Natural killer cell treated with Interleukin-12 subunit alpha and Interleukin-12 subunit beta and Interleukin-15 and Interleukin-18, amount 100 ng/mL, for 72 hours (primary cell): Measurements from ENCODE around the gene ACTN2. TPM values are rescaled to one million over a fixed set of nuclear protein-coding genes. Genes with fewer than 3 reads are reported as not detected.

Experiments
- ATAC-seq, 2 donors: fragments of 150-1000 bp; cut with Tn5 transposase in 1 of 2; sonication (Bioruptor Pico), chemical (Tn5 transposase) in 1 of 2; 2 replicates each; pipeline ENCODE4 v1.10.0; 2021
- DNase-seq: peaks from one replicate; pipeline ENCODE4 v3.0.0; 2022; ENCODE audit warnings: low spot score
- H3K27ac Mint-ChIP-seq, 2 donors: 1 replicate in 1 of 2; 2 replicates in 1 of 2; pipeline ENCODE4 v1.8.0; 2022; ENCODE audit warnings: mixed read lengths in 2 of 2, mild to moderate bottlenecking in 1 of 2, moderate library complexity in 1 of 2
- H3K27me3 Mint-ChIP-seq, 2 donors: 1 replicate in 1 of 2; 2 replicates in 1 of 2; pipeline ENCODE4 v1.8.0; 2022; ENCODE audit warnings: mixed read lengths in 2 of 2
- H3K36me3 Mint-ChIP-seq: one replicate; pipeline ENCODE4 v1.8.0; 2022; ENCODE audit warnings: mixed read lengths
- H3K4me1 Mint-ChIP-seq, 2 donors: 1 replicate in 1 of 2; 2 replicates in 1 of 2; pipeline ENCODE4 v1.8.0; 2022; ENCODE audit warnings: low read depth in 2 of 2, mixed read lengths in 2 of 2, mild to moderate bottlenecking in 1 of 2
- H3K4me3 Mint-ChIP-seq: one replicate; pipeline ENCODE4 v1.8.0; 2022; ENCODE audit warnings: mixed read lengths
- H3K9me3 Mint-ChIP-seq: 2 replicates; pipeline ENCODE4 v1.8.0; 2022; ENCODE audit warnings: mixed read lengths
- total RNA-seq, 2 donors: library from RNA; stranded (reverse); gene quantifications; one replicate each; pipeline ENCODE4 v1.2.3, GENCODE V29; 2022

ACTN2 gene
- total RNA-seq, 2 donors from 2014 or later, result 0.17 TPM; not detected in 1

GRCh38 chr1:236810018-236810417 is 123.7 kb downstream of the ACTN2 start:
- Mint-ChIP-seq H3K36me3 (peaks cover 23% of the 10 kb centered on the region), H3K9me3 (no peaks in the 10 kb centered on the region), H3K27ac (no peak overlapping the region), H3K27me3 (no peaks in the 10 kb centered on the region), H3K4me1 (peaks cover 0 to 2% of the 10 kb centered on the region in 2 donors), H3K4me3 (no peak overlapping the region)
- no peak for ATAC-seq
- no peak for DNase-seq

GRCh38 chr1:236812334-236813030 is 126.2 kb downstream of the ACTN2 start:
- DNase-seq (no peak), ATAC-seq (no peak)
- H3K4me3 Mint-ChIP-seq, result no peak overlapping the region
- no peak overlapping the region for H3K27ac Mint-ChIP-seq
- H3K27me3 Mint-ChIP-seq, result no peaks in the 10 kb centered on the region
- peaks cover 39% of the 10 kb centered on the region for H3K36me3 Mint-ChIP-seq
- no peaks in the 10 kb centered on the region for H3K9me3 Mint-ChIP-seq
- H3K4me1 Mint-ChIP-seq, result no peaks in the 10 kb centered on the region

Other genes starting within 250 kb of the ACTN2 start
- gene LGALS8, start 162.5 kb upstream of the ACTN2 start, total RNA-seq, result 100 to 1,000 TPM in 1 of 2 donors, 10 to 100 TPM in 1; 88.2 to 119 TPM
- gene HEATR1, start 82.0 kb upstream of the ACTN2 start, total RNA-seq, result 100 to 1,000 TPM in 1 of 2 donors, 10 to 100 TPM in 1; 50.8 to 107 TPM
- gene MTR, start 108.8 kb downstream of the ACTN2 start, total RNA-seq, result 10 to 100 TPM; 36.3 to 47.1 TPM